ENCODE results near the gene ACAT2. TPM values are rescaled to one million over a fixed set of nuclear protein-coding genes. Genes with fewer than 3 reads are reported as not detected.
"Not testable (repeated sequence)": the region's sequence is repeated elsewhere in the genome, so short reads cannot be mapped to it uniquely, and the experiment has no call there.

Gene ACAT2
- total RNA-seq, 2 donors from 2014 or later, result 10.3 to 12.2 TPM

DNA sequence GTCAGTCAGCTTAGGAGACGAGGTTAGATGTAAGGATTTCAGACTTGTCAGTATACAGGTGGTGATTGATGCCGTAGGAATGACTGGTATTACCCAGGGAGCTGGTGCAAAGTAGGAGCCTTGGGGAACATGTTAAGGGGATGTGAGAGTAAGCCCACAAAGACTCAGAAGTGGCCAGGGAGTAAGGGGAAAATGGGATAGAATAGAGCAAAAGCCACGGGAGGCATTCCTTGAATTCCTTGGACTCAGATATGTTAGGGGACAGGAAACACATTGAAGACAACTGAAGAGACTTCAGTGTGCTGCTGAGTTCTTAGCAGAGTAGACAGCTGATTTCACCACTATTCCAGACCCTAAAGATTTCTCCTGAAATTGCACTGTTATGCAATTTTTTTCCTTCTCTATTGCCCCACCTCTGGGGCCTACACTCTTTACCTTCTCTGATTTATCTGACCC is 1.2 kb upstream of the ACAT2 start:
- intact Hi-C loops (cut with DNase I), result no loop called here
- ATAC-seq (no peak), DNase-seq (no peak)

DNA sequence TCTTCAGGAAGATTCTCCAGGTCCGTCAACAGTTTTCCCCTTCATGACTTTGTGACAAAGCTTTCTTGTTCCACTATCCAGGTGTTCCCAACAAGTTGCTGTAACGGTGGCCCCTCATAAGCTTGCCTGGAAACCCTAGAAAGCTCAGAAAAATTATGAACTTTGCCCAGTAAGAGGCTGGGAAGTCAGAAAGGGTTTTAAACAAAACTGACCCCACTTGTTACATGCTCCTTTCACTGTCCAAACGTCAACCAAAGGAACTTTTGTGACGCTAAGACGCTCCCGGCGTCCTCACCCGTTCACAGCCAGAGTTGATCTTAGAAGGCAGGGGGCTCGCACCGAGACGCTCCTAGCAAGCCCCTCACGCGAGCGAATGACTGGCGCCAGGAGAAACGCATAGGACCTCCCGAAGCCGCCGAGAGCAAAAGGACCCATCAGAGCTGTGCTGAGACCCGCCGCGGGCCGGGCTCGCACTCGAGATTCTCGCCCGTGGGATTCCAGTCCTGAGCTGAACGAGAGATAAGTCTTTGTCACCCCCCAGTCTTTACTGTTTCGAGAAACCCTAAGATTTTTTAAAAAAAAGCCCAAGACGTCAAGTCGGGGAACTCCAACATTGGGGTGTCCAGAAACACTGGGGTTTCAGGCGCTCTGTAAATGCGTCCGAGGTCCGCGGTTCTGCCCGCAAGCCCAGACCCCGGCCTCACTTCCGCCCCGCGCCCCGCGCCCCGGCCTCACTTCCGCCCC is 544 bp upstream of the ACAT2 start:
- peak; percentile 37 for DNase-seq
- intact Hi-C loops (cut with DNase I), result no loop called here
- ATAC-seq, result no peak

DNA sequence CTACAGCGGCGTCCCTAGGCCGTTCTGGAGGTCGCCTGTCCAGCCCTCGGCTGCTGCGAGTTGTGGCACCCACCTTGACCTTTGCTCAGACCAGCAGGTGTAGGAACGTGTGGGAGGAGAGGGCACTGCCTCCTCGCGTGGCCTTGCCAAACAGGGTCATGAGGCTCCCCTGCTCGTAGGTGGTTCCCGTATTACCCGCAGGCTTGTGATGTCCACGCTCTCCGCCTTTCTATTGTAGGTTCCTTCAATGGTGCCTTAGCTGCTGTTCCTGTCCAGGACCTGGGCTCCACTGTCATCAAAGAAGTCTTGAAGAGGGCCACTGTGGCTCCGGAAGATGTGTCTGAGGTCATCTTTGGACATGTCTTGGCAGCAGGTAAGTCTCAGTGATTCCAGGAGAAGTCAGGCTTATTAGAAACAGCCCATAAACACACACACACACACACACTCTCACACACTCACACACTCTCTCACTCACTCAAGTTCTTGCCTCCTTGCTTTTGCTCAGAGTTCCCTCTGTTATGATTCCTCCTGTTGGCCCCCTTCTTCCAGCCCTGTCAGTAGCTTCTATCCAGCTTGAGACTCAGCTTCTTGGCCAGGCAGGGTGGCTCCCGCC is 942 bp downstream of the ACAT2 start:
- intact Hi-C loops (cut with DNase I), result no loop called here
- peak in 1 of 2 donors; percentile 0 for ATAC-seq

GRCh38 chr6:159766906-159767305 is 5.1 kb downstream of the ACAT2 start:
- no peak for ATAC-seq
- intact Hi-C loops (cut with DNase I), result no loop called here
- DNase-seq, result no peak

More for the DNA sequence above, 942 bp downstream of the ACAT2 start:
- DNase-seq, result peak; percentile 32

GRCh38 chr6:159769470-159769869 is 7.6 kb downstream of the ACAT2 start:
- no peak for ATAC-seq
- no peak for DNase-seq
- intact Hi-C loops (cut with DNase I), result no loop called here

- no peak for DNase-seq
- intact Hi-C loops (cut with DNase I), result no loop called here
- ATAC-seq, result no peak
Measured at GRCh38 chr6:159772196-159772595, 10.4 kb downstream of the ACAT2 start.

- no peak for ATAC-seq
Measured at GRCh38 chr6:159777240-159777904, 15.5 kb downstream of the ACAT2 start.

DNA sequence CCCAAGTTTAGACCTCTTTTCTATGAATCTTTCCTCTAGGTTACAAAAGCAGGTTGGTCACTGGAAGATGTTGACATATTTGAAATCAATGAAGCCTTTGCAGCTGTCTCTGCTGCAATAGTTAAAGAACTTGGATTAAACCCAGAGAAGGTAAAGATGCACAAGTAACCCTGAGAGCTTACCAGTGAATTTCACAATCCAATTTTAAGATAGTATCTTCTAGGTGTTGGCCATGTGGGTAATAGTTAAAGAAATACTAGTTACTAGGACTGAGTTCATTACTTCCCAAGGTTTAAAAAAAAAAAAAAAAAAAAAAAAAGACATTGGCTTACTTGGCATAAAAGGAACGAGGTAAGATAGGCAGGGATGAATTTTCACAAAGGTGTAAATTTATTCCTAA is 16.3 kb downstream of the ACAT2 start:
- intact Hi-C loops (cut with DNase I), result no loop called here
- no peak for DNase-seq
- no peak for ATAC-seq

More at GRCh38 chr6:159777240-159777904, 15.5 kb downstream of the ACAT2 start:
- intact Hi-C loops (cut with DNase I), result no loop called here
- DNase-seq, result no peak

DNA sequence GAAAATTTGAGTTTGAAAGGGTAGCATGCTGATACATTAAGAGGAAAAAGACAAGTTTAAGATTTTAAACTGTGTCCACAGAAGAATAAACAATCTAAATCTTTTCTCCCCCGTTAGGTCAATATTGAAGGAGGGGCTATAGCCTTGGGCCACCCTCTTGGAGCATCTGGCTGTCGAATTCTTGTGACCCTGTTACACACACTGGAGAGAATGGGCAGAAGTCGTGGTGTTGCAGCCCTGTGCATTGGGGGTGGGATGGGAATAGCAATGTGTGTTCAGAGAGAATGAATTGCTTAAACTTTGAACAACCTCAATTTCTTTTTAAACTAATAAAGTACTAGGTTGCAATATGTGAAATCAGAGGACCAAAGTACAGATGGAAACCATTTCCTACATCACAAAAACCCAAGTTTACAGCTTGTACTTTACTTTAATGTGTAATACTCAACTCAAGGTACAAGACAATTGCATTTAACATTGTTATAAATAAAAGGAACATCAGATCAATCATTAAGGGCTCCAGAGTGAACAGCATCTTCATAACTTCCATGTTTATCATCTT is 16.8 kb downstream of the ACAT2 start:
- no peak for ATAC-seq
- no peak for DNase-seq
- intact Hi-C loops (cut with DNase I), result no loop called here

DNA sequence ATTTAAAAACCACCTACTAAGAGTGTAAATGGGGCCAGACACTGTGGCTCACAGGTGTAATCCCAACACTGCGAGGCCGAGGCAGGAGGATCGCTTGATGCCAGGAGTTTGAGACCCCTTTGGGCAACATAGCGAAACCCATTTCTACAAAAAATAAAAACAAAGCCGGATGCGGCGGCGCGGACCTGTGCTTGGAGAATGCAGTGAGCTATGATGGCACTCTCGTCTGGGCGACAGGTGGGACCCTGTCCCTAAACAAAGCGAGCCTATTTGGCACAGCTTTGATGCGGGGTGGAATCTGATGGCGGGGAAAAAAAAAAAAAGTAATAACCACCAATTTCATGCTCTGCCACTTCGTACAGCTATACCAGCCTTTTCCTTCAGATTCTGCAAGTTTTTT is 26.4 kb downstream of the ACAT2 start:
- ATAC-seq (no peak), DNase-seq (no peak)
- intact Hi-C loops (cut with DNase I), result loop anchor here in 1 of 2 donors (2.0 kb wide), 1 partner anchor 95 kb away; the partner anchor contains the start of gene SOD2

- ATAC-seq (peak in 1 of 2 donors; percentile 9), DNase-seq (peak; percentile 53)
- intact Hi-C loops (cut with DNase I), result loop anchor here in 1 of 2 donors (2.0 kb wide), 1 partner anchor 96 kb away; the partner anchor contains the start of gene SOD2
Measured at GRCh38 chr6:159788753-159789376, 27.0 kb downstream of the ACAT2 start.

- intact Hi-C loops (cut with DNase I), result loop anchor here in 1 of 2 donors (2.0 kb wide), 1 partner anchor 97 kb away; the partner anchor contains the start of gene SOD2
- DNase-seq (peak; percentile 100), ATAC-seq (peak; percentile 91 to 94)
Measured at GRCh38 chr6:159789377-159790148, 27.7 kb downstream of the ACAT2 start, which contains the start of gene TCP1. TSS of gene TCP1 (minus strand) at chr6:159789602. CDS start at chr6:159789468, 134 bp downstream.

DNA sequence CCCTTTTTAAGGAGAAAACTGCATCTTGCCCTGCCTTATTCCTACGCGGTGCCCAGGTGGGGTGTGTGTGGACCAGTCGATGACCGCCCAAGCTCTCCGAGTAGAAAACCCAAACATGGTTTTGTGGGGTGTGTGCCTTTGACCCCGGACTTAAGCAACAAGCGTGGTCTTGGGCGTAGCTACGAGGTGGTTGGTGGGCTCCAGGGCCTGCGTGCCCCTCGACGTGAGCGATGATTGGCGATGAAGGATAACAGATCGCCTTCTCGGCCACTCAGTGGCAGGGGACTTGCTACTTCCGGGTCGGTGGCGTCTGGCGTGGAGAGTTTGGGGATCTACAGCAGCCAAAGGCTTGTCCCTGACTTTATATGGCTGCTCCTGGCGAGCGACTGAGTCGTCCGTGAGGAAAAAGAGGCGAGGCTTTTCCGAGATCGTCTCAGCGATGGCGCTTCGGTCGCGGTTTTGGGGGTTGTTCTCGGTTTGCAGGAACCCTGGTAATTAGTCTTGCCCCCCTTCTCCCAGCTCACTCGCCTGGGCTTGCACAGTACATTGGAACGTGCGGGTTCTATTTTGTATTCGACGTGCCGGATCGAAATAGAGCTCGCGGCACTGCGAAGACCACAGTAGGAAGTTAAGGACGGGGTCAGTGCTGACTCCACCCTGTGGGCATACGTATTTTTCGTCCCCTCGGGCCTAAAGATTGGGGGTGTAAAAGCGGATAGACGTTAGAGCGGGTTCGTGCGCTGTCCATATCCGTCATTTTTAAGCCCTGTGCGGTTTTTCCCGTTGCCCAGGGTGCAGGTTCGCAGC is 28.5 kb downstream of the ACAT2 start, which contains the start of gene MRPL18:
TSS of gene MRPL18 (plus strand) at position 319 of the 807 bp plus-strand sequence. CDS start at position 440, 121 bp downstream.
- DNase-seq (peak; percentile 97), ATAC-seq (peak; percentile 94 to 95)
- intact Hi-C loops (cut with DNase I), result no loop called here

DNA sequence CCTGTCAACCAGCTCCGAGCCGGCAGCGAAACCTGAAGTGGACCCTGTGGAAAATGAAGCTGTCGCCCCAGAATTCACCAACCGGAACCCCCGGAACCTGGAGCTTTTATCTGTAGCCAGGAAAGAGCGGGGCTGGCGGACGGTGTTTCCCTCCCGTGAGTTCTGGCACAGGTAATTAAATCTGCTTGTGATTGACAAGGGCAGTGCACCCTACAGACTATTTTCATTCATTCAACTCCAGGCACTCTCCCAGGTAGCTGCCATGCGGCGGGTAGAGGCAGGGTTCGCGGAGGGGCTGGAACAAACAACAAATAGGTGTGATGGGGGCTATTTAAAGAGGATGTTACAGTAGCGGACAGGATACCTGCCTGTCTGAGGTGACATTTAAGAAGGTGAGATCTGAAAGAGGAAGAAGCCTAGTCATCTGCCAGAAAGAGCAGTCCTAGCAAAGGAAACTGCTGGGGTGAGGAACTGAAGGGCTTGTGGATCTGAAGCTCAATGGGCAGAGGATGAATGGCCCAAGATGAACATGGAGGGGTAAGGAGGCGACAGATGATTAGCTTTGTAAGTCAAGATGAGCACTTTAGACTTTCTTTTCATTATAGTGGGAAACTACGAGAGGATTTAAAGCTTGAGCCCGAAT is 29.2 kb downstream of the ACAT2 start:
- intact Hi-C loops (cut with DNase I), result no loop called here
- DNase-seq, result peak; percentile 22
- no peak for ATAC-seq

DNA sequence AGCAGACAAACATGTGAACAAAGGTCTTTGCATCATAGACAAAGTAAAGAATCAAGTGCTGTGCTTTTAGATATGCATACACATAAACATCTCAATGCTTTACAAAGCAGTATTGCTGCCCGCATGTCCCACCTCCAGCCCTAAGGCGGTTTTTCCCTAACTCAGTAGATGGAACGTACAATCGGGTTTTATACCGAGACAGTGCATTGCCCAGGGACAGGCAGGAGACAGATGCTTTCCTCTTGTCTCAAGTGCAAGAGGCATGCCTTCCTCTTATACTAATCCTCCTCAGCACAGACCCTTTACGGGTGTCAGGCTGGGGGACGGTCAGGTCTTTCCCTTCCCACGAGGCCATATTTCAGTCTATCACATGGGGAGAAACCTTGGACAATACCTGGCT is 33.1 kb downstream of the ACAT2 start:
- ATAC-seq; intact Hi-C loops (cut with DNase I); DNase-seq: not testable (repeated sequence)

GRCh38 chr6:159797554-159797953 is 35.7 kb downstream of the ACAT2 start:
- DNase-seq (no peak), ATAC-seq (no peak)
- intact Hi-C loops (cut with DNase I), result no loop called here
